Measurements from ENCODE around the gene TMEM150B. TPM values are rescaled to one million over a fixed set of nuclear protein-coding genes. Genes with fewer than 3 reads are reported as not detected.
A peak's percentile ranks its signal among the peaks of the same experiment; 100 is the strongest.

The TMEM150B gene
- total and polyA plus RNA-seq, 9 of the 15 experiments (the other 6 are each of a cell fraction or from before 2014, with no cell fraction given): 0.47 to 1.3 (median 0.74) TPM; not detected in 2

GRCh38 chr19:55283548-55284377 lies 41.4 kb downstream of the TMEM150B start, which contains the start of gene BRSK1 (continued):
- no peak for TF ChIP-seq NFIC (IDR thresholded peaks at IDR 0.05)
- TF ChIP-seq CREM (IDR thresholded peaks at IDR 0.05; ENCODE audit: low read depth): peak; percentile 53
- TF ChIP-seq MLX (CRISPR knock-in tag; conservative IDR thresholded peaks at IDR 0.05): no peak
- TF ChIP-seq MED1 (CRISPR knock-in tag; IDR thresholded peaks at IDR 0.05; ENCODE audit: borderline replicate concordance): no peak
- TF ChIP-seq RBM14 (IDR thresholded peaks at IDR 0.05; ENCODE audit: borderline replicate concordance, insufficient read depth, low read depth, low read length): no peak
- no peak for TF ChIP-seq ZC3H11A (IDR thresholded peaks at IDR 0.05; ENCODE audit: low read depth, low read length)
- TF ChIP-seq, protein P1, sequence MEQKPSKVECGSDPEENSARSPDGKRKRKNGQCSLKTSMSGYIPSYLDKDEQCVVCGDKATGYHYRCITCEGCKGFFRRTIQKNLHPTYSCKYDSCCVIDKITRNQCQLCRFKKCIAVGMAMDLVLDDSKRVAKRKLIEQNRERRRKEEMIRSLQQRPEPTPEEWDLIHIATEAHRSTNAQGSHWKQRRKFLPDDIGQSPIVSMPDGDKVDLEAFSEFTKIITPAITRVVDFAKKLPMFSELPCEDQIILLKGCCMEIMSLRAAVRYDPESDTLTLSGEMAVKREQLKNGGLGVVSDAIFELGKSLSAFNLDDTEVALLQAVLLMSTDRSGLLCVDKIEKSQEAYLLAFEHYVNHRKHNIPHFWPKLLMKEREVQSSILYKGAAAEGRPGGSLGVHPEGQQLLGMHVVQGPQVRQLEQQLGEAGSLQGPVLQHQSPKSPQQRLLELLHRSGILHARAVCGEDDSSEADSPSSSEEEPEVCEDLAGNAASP (IDR thresholded peaks at IDR 0.05): no peak
- TF ChIP-seq, protein P2, sequence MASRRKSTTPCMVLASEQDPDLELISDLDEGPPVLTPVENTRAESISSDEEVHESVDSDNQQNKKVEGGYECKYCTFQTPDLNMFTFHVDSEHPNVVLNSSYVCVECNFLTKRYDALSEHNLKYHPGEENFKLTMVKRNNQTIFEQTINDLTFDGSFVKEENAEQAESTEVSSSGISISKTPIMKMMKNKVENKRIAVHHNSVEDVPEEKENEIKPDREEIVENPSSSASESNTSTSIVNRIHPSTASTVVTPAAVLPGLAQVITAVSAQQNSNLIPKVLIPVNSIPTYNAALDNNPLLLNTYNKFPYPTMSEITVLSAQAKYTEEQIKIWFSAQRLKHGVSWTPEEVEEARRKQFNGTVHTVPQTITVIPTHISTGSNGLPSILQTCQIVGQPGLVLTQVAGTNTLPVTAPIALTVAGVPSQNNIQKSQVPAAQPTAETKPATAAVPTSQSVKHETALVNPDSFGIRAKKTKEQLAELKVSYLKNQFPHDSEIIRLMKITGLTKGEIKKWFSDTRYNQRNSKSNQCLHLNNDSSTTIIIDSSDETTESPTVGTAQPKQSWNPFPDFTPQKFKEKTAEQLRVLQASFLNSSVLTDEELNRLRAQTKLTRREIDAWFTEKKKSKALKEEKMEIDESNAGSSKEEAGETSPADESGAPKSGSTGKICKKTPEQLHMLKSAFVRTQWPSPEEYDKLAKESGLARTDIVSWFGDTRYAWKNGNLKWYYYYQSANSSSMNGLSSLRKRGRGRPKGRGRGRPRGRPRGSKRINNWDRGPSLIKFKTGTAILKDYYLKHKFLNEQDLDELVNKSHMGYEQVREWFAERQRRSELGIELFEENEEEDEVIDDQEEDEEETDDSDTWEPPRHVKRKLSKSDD (conservative IDR thresholded peaks at IDR 0.05; ENCODE audit: low read length): no peak
- no peak for TF ChIP-seq YBX1 (IDR thresholded peaks at IDR 0.05)
- TF ChIP-seq EP300 (IDR thresholded peaks at IDR 0.05; ENCODE audit: low read length): no peak
- no peak for TF ChIP-seq MTA3 (IDR thresholded peaks at IDR 0.05; ENCODE audit: borderline replicate concordance)
- TF ChIP-seq CREBBP (IDR thresholded peaks at IDR 0.05; ENCODE audit: low read depth, low read length): no peak
- no peak for TF ChIP-seq GABPB2 (CRISPR knock-in tag; conservative IDR thresholded peaks at IDR 0.05)
- no peak for TF ChIP-seq FOXA3 (CRISPR knock-in tag; conservative IDR thresholded peaks at IDR 0.05 in 1 of 2, IDR thresholded peaks at IDR 0.05 in 1 of 2)
- no peak for TF ChIP-seq HDAC8 (tag; IDR thresholded peaks at IDR 0.05)
- no peak for TF ChIP-seq ZEB2 (IDR thresholded peaks at IDR 0.05)
- TF ChIP-seq NR2F6 (CRISPR knock-in tag; IDR thresholded peaks at IDR 0.05): no peak
- no peak for TF ChIP-seq NCOA1 (IDR thresholded peaks at IDR 0.05; ENCODE audit: low read depth)
- TF ChIP-seq, protein P3, sequence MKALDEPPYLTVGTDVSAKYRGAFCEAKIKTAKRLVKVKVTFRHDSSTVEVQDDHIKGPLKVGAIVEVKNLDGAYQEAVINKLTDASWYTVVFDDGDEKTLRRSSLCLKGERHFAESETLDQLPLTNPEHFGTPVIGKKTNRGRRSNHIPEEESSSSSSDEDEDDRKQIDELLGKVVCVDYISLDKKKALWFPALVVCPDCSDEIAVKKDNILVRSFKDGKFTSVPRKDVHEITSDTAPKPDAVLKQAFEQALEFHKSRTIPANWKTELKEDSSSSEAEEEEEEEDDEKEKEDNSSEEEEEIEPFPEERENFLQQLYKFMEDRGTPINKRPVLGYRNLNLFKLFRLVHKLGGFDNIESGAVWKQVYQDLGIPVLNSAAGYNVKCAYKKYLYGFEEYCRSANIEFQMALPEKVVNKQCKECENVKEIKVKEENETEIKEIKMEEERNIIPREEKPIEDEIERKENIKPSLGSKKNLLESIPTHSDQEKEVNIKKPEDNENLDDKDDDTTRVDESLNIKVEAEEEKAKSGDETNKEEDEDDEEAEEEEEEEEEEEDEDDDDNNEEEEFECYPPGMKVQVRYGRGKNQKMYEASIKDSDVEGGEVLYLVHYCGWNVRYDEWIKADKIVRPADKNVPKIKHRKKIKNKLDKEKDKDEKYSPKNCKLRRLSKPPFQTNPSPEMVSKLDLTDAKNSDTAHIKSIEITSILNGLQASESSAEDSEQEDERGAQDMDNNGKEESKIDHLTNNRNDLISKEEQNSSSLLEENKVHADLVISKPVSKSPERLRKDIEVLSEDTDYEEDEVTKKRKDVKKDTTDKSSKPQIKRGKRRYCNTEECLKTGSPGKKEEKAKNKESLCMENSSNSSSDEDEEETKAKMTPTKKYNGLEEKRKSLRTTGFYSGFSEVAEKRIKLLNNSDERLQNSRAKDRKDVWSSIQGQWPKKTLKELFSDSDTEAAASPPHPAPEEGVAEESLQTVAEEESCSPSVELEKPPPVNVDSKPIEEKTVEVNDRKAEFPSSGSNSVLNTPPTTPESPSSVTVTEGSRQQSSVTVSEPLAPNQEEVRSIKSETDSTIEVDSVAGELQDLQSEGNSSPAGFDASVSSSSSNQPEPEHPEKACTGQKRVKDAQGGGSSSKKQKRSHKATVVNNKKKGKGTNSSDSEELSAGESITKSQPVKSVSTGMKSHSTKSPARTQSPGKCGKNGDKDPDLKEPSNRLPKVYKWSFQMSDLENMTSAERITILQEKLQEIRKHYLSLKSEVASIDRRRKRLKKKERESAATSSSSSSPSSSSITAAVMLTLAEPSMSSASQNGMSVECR (CRISPR knock-in tag; IDR thresholded peaks at IDR 0.05): no peak

Measured in K562 (cell line).